DND-41 (cell line): ENCODE results near the gene TMPRSS9.

Experiments used
- ATAC-seq: fragments of 200-7000 bp; cut with Tn5 transposase; 3 replicates; pipeline ENCODE4 v1.9.1; 2021; ENCODE audit warnings: low read depth; ENCODE audit not compliant: insufficient read depth
- DNase-seq: peaks from one replicate; pipeline ENCODE4 v3.0.0-alpha.2; 2020
- H2AFZ ChIP-seq: 2 replicates; pipeline ENCODE4 v1.6.0; 2012; ENCODE audit warnings: low read depth, low read length
- H3K27ac ChIP-seq: 2 replicates; pipeline ENCODE4 v1.5.1; 2012; ENCODE audit warnings: low read length, inconsistent platforms
- H3K27me3 ChIP-seq: fragments of 200-600 bp; sonication (generic); 2 replicates; pipeline ENCODE4 v1.6.0; 2012; ENCODE audit warnings: low read length, mild to moderate bottlenecking, inconsistent platforms; ENCODE audit not compliant: insufficient read depth, poor library complexity
- H3K36me3 ChIP-seq: 2 replicates; pipeline ENCODE4 v1.5.1; 2012; ENCODE audit warnings: low read length, inconsistent platforms; ENCODE audit not compliant: insufficient read depth
- H3K4me1 ChIP-seq: 2 replicates; pipeline ENCODE4 v1.5.1; 2012; ENCODE audit warnings: mild to moderate bottlenecking, low read length; ENCODE audit not compliant: insufficient read depth
- H3K4me2 ChIP-seq: 2 replicates; pipeline ENCODE4 v1.6.0; 2012; ENCODE audit warnings: mild to moderate bottlenecking, moderate library complexity, low read length, inconsistent platforms; ENCODE audit not compliant: insufficient read depth
- H3K4me3 ChIP-seq, 2 experiments: fragments of 200-600 bp in 1 of 2; shearing (Covaris generic) in 1 of 2; 2 replicates each; pipeline ENCODE4 v1.5.1; 2012 to 2016; ENCODE audit warnings: inconsistent platforms in 2 of 2, low read length in 2 of 2, mild to moderate bottlenecking in 2 of 2, low read depth in 1 of 2, moderate library complexity in 1 of 2
- H3K79me2 ChIP-seq: 2 replicates; pipeline ENCODE4 v1.6.0; 2012; ENCODE audit warnings: low read length, inconsistent platforms; ENCODE audit not compliant: insufficient read depth
- H3K9ac ChIP-seq: 2 replicates; pipeline ENCODE4 v1.6.0; 2012; ENCODE audit warnings: low read depth, mild to moderate bottlenecking, inconsistent platforms, low read length, moderate library complexity
- H3K9me3 ChIP-seq: 2 replicates; pipeline ENCODE4 v1.5.1; 2012; ENCODE audit warnings: low read length, moderate library complexity, mild to moderate bottlenecking, inconsistent platforms; ENCODE audit not compliant: insufficient read depth, severe bottlenecking
- H4K20me1 ChIP-seq: 2 replicates; pipeline ENCODE4 v1.6.0; 2012; ENCODE audit warnings: low read length; ENCODE audit not compliant: insufficient read depth
- CTCF ChIP-seq: IDR thresholded peaks from 2 replicates; pipeline ENCODE4 v1.5.1; 2012; ENCODE audit warnings: borderline replicate concordance, low read length, moderate library complexity, mild to moderate bottlenecking; ENCODE audit not compliant: poor library complexity, severe bottlenecking; ENCODE audit errors: extremely low read depth
- EZH2 ChIP-seq: IDR thresholded peaks from 3 replicates; pipeline ENCODE4 v1.6.1; 2012; ENCODE audit warnings: borderline replicate concordance, low read depth, mild to moderate bottlenecking, moderate library complexity, low read length, inconsistent platforms; ENCODE audit not compliant: severe bottlenecking

TMPRSS9 gene

DNA sequence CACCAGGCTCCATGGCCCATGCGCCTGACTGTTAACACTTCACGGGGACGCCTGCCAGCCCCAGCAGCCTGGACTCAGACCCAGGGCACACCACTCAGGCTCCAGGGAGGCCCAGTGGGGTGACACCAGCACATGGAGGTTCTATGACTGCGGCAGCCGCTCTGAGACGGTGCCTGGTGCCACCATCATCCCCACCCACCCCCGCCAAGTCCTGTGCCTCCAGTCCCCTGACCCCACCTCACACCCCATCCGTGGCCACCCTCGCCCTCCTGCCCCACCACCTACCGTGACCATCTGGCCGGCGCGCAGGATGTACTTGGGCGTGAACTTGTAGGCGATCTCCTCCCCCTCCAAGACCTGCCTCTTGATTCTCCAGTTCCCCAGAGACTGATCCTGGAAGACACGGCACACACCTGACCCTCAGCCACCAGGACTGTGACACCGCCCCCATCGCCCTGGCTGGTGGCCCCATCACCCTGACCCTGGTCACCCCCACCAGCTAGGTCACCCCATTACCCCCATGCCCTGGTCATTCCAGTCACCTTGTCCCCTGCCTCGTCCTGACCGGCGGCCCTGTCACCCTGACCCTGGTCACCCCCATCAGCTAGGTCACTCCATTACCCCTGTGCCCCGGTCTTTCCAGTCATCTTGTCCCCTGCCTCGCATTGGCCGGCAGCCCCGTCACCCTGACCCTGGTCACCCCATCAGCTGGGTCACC is 72.2 kb downstream of the TMPRSS9 start:
- Histone ChIP-seq H3K36me3 (peaks cover 72% of the 10 kb centered on the region), H4K20me1 (peaks cover 40% of the 10 kb centered on the region), H3K4me3 (no peak overlapping the region), H3K9ac (no peak overlapping the region), H3K79me2 (peaks cover 15% of the 10 kb centered on the region), H3K4me1 (peaks cover 8% of the 10 kb centered on the region), H3K9me3 (no peaks in the 10 kb centered on the region), H3K4me2 (no peak overlapping the region), H3K27me3 (no peaks in the 10 kb centered on the region), H3K27ac (no peak overlapping the region), H2AFZ (no peak overlapping the region)
- DNase-seq (no peak), ATAC-seq (no peak)
- TF ChIP-seq EZH2 (no peak), CTCF (no peak)

DNA sequence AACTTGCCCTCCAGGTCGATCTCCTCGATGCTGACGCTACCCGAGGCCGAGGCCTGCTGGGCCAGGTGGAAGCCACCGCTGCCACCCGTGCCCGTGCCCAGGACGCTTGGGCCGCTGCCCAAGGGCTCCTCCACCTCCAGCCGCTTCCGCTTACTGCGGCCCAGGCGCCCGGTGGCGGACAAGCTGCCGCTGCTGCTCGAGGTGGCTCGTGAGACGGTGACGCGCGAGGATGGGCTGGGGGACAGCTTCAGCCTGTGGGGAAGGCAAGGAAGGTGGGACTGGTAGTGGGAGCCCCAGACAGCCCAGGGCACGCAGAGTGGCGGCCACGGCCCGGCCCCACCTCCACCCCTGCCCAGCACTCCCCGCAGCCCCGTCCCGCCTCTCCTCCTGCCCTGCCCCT is 73.8 kb downstream of the TMPRSS9 start:
- no peaks in the 10 kb centered on the region for H3K9me3 ChIP-seq
- peak; percentile 10; the same call in 1 of the 3 replicates for ATAC-seq

GRCh38 chr19:2434267-2434666 is 74.2 kb downstream of the TMPRSS9 start:
- Histone ChIP-seq H4K20me1 (peaks cover 55% of the 10 kb centered on the region), H3K9ac (no peak overlapping the region), H3K79me2 (peaks cover 34% of the 10 kb centered on the region), H3K4me3 (no peak overlapping the region), H3K4me1 (no peaks in the 10 kb centered on the region; the same call in 1 of the 2 replicates), H2AFZ (no peak overlapping the region), H3K4me2 (no peak overlapping the region), H3K9me3 (no peaks in the 10 kb centered on the region), H3K27ac (no peak overlapping the region), H3K36me3 (peaks cover 91% of the 10 kb centered on the region), H3K27me3 (no peaks in the 10 kb centered on the region)
- no peak for TF ChIP-seq EZH2
- no peak for TF ChIP-seq CTCF
- ATAC-seq (no peak), DNase-seq (no peak)

More for the DNA sequence above, 73.8 kb downstream of the TMPRSS9 start:
- H3K4me1 ChIP-seq: no peaks in the 10 kb centered on the region; the same call in 1 of the 2 replicates
- no peak for TF ChIP-seq EZH2
- TF ChIP-seq CTCF: no peak
- no peaks in the 10 kb centered on the region for H3K27me3 ChIP-seq
- peaks cover 30% of the 10 kb centered on the region for H3K79me2 ChIP-seq
- no peak overlapping the region for H2AFZ ChIP-seq
- DNase-seq: no peak
- no peak overlapping the region for H3K4me3 ChIP-seq
- H4K20me1 ChIP-seq: peaks cover 53% of the 10 kb centered on the region
- H3K9ac ChIP-seq: no peak overlapping the region
- no peak overlapping the region for H3K4me2 ChIP-seq
- no peak overlapping the region for H3K27ac ChIP-seq
- peaks cover 87% of the 10 kb centered on the region for H3K36me3 ChIP-seq
